Endothelial cell of umbilical vein (primary cell): ENCODE results near the gene FAM53A. TPM values are rescaled to one million over a fixed set of nuclear protein-coding genes. Genes with fewer than 3 reads are reported as not detected.
A peak's percentile ranks its signal among the peaks of the same experiment; 100 is the strongest.

Experiments
- BruUV-seq: library from RNA; stranded (reverse); fragments of 400-500 nt; replicated peaks from 2 replicates; lab custom pipeline; 2021; lab: Mats Ljungman, UMichigan
- CTCF ChIA-PET: fragments of 300-600, 350-600 bp; sonication (Branson Sonifier 250); formaldehyde crosslinking; loops from one replicate; lab custom pipeline; 2021; ENCODE audit warnings: antibody characterized with exemption, inconsistent platforms; lab: Charles Lee
- POLR2A ChIA-PET: fragments of 300-600, 350-600 bp; sonication (Branson Sonifier 250); formaldehyde crosslinking; loops from one replicate; lab custom pipeline; 2021; ENCODE audit warnings: antibody characterized with exemption, inconsistent platforms; lab: Charles Lee
- DNase-seq: peaks from one replicate; pipeline ENCODE4 v3.0.0-alpha.2; 2011; ENCODE audit warnings: low read depth, low spot score
- FAIRE-seq: peaks from 2 replicates; lab custom pipeline; 2011; peaks lifted over from hg19 to GRCh38; lab: Jason Lieb, UNC
- H2AFZ ChIP-seq: 2 replicates; pipeline ENCODE4 v1.6.0; 2012; ENCODE audit warnings: low read depth, low read length, control low read depth, inconsistent platforms
- H3K27ac ChIP-seq: 2 replicates; pipeline ENCODE4 v1.5.1; 2011; ENCODE audit warnings: low read depth, mild to moderate bottlenecking, control low read depth, low read length, moderate library complexity; ENCODE audit not compliant: insufficient read depth
- H3K27me3 ChIP-seq, 2 experiments: 2 replicates each; pipeline versions ENCODE4 v1.6.0 to v1.6.1; 2011; ENCODE audit warnings: low read length in 2 of 2, mixed read lengths in 1 of 2; ENCODE audit not compliant: control insufficient read depth in 2 of 2, insufficient read depth in 2 of 2
- H3K36me3 ChIP-seq, 2 experiments: 2 replicates in 1 of 2; 3 replicates in 1 of 2; pipeline ENCODE4 v1.5.1; 2011; ENCODE audit warnings: low read length in 2 of 2, mild to moderate bottlenecking in 1 of 2, moderate library complexity in 1 of 2; ENCODE audit not compliant: control insufficient read depth in 2 of 2, insufficient read depth in 2 of 2; ENCODE audit errors: extremely low read depth in 1 of 2
- H3K4me1 ChIP-seq: 3 replicates; pipeline ENCODE4 v1.5.1; 2011; ENCODE audit warnings: mild to moderate bottlenecking, low read length; ENCODE audit not compliant: control insufficient read depth, insufficient read depth; ENCODE audit errors: extremely low read depth
- H3K4me2 ChIP-seq: 2 replicates; pipeline ENCODE4 v1.6.1; 2011; ENCODE audit warnings: low read length, control low read depth, mixed read lengths; ENCODE audit not compliant: insufficient read depth
- H3K4me3 ChIP-seq, 3 experiments: fragments of 200-600 bp in 1 of 3; sonication (generic), shearing (Covaris generic) in 1 of 3; replicated peaks in 1 of 3; 2 replicates each; pipeline ENCODE4 v1.5.1; 2011 to 2016; ENCODE audit warnings: control low read depth in 3 of 3, low read length in 3 of 3, mild to moderate bottlenecking in 2 of 3, inconsistent platforms in 1 of 3, low read depth in 1 of 3, moderate library complexity in 1 of 3; ENCODE audit not compliant: insufficient read depth in 1 of 3
- H3K79me2 ChIP-seq: 2 replicates; pipeline ENCODE4 v1.6.0; 2012; ENCODE audit warnings: low read length, inconsistent platforms; ENCODE audit not compliant: control insufficient read depth, insufficient read depth
- H3K9ac ChIP-seq: replicated peaks from 2 replicates; pipeline ENCODE3; 2011; ENCODE audit warnings: low read length, control low read depth; ENCODE audit not compliant: insufficient read depth; ENCODE audit errors: extremely low read depth
- H3K9me1 ChIP-seq: replicated peaks from 3 replicates; pipeline ENCODE4 v1.6.0; 2011; ENCODE audit warnings: mild to moderate bottlenecking, low read length; ENCODE audit not compliant: control insufficient read depth, insufficient read depth; ENCODE audit errors: extremely low read depth
- H3K9me3 ChIP-seq: replicated peaks from 2 replicates; pipeline ENCODE4 v1.5.1; 2012; ENCODE audit warnings: low read length, inconsistent platforms; ENCODE audit not compliant: control insufficient read depth, insufficient read depth
- H4K20me1 ChIP-seq: replicated peaks from 2 replicates; pipeline ENCODE3; 2011; ENCODE audit warnings: mild to moderate bottlenecking, low read length; ENCODE audit not compliant: control insufficient read depth, insufficient read depth; ENCODE audit errors: extremely low read depth
- EZH2 ChIP-seq: IDR thresholded peaks from 2 replicates; pipeline ENCODE4 v1.6.1; 2012; ENCODE audit warnings: borderline replicate concordance, low read depth, mild to moderate bottlenecking, moderate library complexity, low read length, inconsistent platforms; ENCODE audit not compliant: severe bottlenecking
- FOS ChIP-seq: IDR thresholded peaks from 2 replicates; pipeline ENCODE4 v1.6.1; 2011; ENCODE audit warnings: mild to moderate bottlenecking, low read length, moderate library complexity, borderline replicate concordance; ENCODE audit not compliant: insufficient read depth
- JUN ChIP-seq: IDR thresholded peaks from 2 replicates; pipeline ENCODE4 v1.6.1; 2011; ENCODE audit warnings: borderline replicate concordance, low read depth; ENCODE audit not compliant: insufficient read length, insufficient read depth
- MYC ChIP-seq: IDR thresholded peaks from one replicate; pipeline ENCODE4 v1.6.1; 2011; ENCODE audit warnings: mild to moderate bottlenecking, low read depth, low read length
- dilution Hi-C: fragments of 300-500 bp; cut with MboI; formaldehyde crosslinking; loops from one replicate; pipeline ENCODE4 v1.15.0; 2019; ENCODE audit warnings: low sequenced_read_pairs; ENCODE audit not compliant: extremely low pct_ligation_motif_present
- intact Hi-C: fragments of 100-400 bp; cut with micrococcal nuclease; formaldehyde crosslinking; loops from one replicate; pipeline ENCODE4 v1.10.0; 2022
- polyA plus RNA-seq, 4 experiments: library from polyadenylated mRNA; depleted of rRNA in 3 of 4; stranded (reverse) in 3 of 4; unstranded in 1 of 4; fragments of >200 nt; gene quantifications; 2 replicates each; pipeline versions ENCODE4 v1.2.1 to v1.2.3, GENCODE V29; 2011 to 2012; ENCODE audit warnings: missing spikeins in 1 of 4
- total RNA-seq: library from RNA; stranded (reverse); gene quantifications from 2 replicates; pipeline ENCODE4 v1.2.3, GENCODE V29; 2021
- TF ChIP-seq, protein P1 (sequence below), 2 donors: IDR thresholded peaks; 1 replicate in 1 of 2; 2 replicates in 1 of 2; pipeline ENCODE4 v1.5.1; 2011; ENCODE audit warnings: low read length in 2 of 2, mild to moderate bottlenecking in 2 of 2, moderate library complexity in 2 of 2, control low read depth in 1 of 2, inconsistent platforms in 1 of 2, low read depth in 1 of 2; ENCODE audit not compliant: insufficient read depth in 1 of 2; ENCODE audit errors: extremely low read depth in 1 of 2
- TF ChIP-seq, protein P2 (sequence below): IDR thresholded peaks from 2 replicates; pipeline ENCODE4 v1.6.1; 2011; ENCODE audit not compliant: insufficient read depth, insufficient read length

FAM53A gene
- total and polyA plus RNA-seq, 2 donors (not counting 3 experiments of a cell fraction or from before 2014, with no cell fraction given) = 1.3 to 1.7 TPM

DNA sequence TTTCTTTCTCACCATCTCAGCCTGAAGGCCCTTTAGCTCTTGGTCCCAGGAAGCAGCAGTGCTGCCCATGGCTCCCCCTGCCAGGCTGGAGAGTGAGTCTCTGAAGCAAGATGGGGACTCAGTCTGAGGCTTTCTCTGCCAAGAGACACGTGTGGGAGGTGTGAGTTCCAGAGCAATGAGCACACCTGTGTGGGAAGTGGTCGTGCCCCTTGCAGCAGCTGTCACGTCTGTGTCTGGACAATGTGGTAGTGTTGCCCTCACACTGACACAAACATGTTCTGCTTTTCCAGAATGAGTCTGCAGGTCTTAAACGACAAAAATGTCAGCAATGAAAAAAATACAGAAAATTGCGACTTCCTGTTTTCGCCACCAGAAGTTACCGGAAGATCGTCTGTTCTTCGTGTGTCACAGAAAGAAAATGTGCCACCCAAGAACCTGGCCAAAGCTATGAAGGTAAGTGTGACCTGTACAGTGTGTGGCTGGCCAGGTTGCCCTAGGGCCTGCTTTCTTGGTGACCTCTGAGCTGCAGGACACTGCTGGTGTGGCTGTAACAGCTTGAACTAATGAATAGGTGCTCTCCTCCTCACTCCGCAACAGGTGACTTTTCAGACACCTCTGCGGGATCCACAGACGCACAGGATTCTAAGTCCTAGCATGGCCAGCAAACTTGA lies 39.2 kb upstream of the FAM53A start:
- Histone ChIP-seq H3K4me1 (peaks cover 40% of the 10 kb centered on the region), H4K20me1 (no peaks in the 10 kb centered on the region), H3K9me1 (no peaks in the 10 kb centered on the region), H3K9me3 (no peaks in the 10 kb centered on the region), H3K27ac (no peak overlapping the region), H3K9ac (no peak overlapping the region), H3K27me3 (no peaks in the 10 kb centered on the region), H2AFZ (no peak overlapping the region), H3K79me2 (peaks cover 67% of the 10 kb centered on the region), H3K4me3 (peak overlapping the region in 1 of 3 experiments; percentile 73), H3K4me2 (peak overlapping the region; percentile 78), H3K36me3 (peaks cover 2 to 6% of the 10 kb centered on the region in 2 experiments)
- no peak for FAIRE-seq
- dilution Hi-C loops = no loop called here
- POLR2A ChIA-PET = no interaction called here
- intact Hi-C loops = no loop called here
- TSS peak; percentile 5 for BruUV-seq
- CTCF ChIA-PET = interaction anchor here (4.1 to 12.0 kb wide), 2 partner anchors 11 to 31 kb away, joined by 11 to 347 read pairs; partner anchors contain the start of gene SLBP
- DNase-seq = no peak
- TF ChIP-seq MYC (no peak), FOS (no peak), EZH2 (no peak), JUN (no peak)
- TF ChIP-seq, protein P1, sequence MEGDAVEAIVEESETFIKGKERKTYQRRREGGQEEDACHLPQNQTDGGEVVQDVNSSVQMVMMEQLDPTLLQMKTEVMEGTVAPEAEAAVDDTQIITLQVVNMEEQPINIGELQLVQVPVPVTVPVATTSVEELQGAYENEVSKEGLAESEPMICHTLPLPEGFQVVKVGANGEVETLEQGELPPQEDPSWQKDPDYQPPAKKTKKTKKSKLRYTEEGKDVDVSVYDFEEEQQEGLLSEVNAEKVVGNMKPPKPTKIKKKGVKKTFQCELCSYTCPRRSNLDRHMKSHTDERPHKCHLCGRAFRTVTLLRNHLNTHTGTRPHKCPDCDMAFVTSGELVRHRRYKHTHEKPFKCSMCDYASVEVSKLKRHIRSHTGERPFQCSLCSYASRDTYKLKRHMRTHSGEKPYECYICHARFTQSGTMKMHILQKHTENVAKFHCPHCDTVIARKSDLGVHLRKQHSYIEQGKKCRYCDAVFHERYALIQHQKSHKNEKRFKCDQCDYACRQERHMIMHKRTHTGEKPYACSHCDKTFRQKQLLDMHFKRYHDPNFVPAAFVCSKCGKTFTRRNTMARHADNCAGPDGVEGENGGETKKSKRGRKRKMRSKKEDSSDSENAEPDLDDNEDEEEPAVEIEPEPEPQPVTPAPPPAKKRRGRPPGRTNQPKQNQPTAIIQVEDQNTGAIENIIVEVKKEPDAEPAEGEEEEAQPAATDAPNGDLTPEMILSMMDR (IDR thresholded peaks at IDR 0.05; ENCODE audit: extremely low read depth in 1 of 2, insufficient read depth in 1 of 2, low read depth in 1 of 2, low read length in 2 of 2) = no peak
- TF ChIP-seq, protein P2, sequence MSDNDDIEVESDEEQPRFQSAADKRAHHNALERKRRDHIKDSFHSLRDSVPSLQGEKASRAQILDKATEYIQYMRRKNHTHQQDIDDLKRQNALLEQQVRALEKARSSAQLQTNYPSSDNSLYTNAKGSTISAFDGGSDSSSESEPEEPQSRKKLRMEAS = no peak
